ENCODE data around the gene FCAR.
"Not testable (repeated sequence)": the region's sequence is repeated elsewhere in the genome, so short reads cannot be mapped to it uniquely, and the experiment has no call there.

DNA sequence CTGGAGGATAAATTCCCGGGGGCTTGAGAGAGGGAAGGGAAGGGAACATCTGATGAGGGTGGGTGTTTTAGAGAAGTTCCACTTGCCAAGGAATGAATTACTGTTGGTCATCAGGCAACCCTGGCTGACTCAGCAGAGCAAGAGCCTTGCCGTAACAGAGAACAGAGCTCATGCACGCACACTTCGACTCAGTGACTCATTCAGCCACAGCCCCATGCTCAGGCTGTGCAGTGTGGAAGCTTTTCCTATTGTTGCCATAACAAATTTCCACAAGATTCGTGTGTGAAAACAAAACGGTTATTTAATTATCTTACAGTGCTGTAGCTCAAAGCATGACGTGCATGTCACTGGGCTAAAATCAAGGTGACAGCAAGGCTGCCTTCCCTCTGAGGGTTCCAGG, 14.6 kb upstream of the FCAR start:
- TF ChIP-seq, protein P1, sequence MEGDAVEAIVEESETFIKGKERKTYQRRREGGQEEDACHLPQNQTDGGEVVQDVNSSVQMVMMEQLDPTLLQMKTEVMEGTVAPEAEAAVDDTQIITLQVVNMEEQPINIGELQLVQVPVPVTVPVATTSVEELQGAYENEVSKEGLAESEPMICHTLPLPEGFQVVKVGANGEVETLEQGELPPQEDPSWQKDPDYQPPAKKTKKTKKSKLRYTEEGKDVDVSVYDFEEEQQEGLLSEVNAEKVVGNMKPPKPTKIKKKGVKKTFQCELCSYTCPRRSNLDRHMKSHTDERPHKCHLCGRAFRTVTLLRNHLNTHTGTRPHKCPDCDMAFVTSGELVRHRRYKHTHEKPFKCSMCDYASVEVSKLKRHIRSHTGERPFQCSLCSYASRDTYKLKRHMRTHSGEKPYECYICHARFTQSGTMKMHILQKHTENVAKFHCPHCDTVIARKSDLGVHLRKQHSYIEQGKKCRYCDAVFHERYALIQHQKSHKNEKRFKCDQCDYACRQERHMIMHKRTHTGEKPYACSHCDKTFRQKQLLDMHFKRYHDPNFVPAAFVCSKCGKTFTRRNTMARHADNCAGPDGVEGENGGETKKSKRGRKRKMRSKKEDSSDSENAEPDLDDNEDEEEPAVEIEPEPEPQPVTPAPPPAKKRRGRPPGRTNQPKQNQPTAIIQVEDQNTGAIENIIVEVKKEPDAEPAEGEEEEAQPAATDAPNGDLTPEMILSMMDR (IDR thresholded peaks at IDR 0.05), result not testable (repeated sequence)
- not testable (repeated sequence) for TF ChIP-seq POLR2A (IDR thresholded peaks at IDR 0.05)
